Keratinocyte (primary cell): Measurements from ENCODE around the gene INSIG1. TPM values are rescaled to one million over a fixed set of nuclear protein-coding genes. Genes with fewer than 3 reads are reported as not detected.

Source experiments
- DNase-seq: peaks from one replicate; pipeline ENCODE4 v3.0.0-alpha.2; 2011; ENCODE audit warnings: low read depth, missing footprints, low spot score
- FAIRE-seq: peaks from 2 replicates; lab custom pipeline; 2011; peaks lifted over from hg19 to GRCh38; lab: Jason Lieb, UNC
- H2AFZ ChIP-seq: 2 replicates; pipeline ENCODE4 v1.6.0; 2012; ENCODE audit warnings: low read length, control low read depth, inconsistent platforms; ENCODE audit not compliant: control insufficient read depth
- H3K27ac ChIP-seq: 2 replicates; pipeline ENCODE4 v1.5.1; 2011; ENCODE audit warnings: low read length; ENCODE audit not compliant: control insufficient read depth, insufficient read depth
- H3K27me3 ChIP-seq: 3 replicates; pipeline ENCODE4 v1.6.0; 2011; ENCODE audit warnings: low read length; ENCODE audit not compliant: control insufficient read depth, insufficient read depth; ENCODE audit errors: extremely low read depth
- H3K36me3 ChIP-seq, 2 experiments: 2 replicates in 1 of 2; 3 replicates in 1 of 2; pipeline ENCODE4 v1.5.1; 2011; ENCODE audit warnings: low read length in 2 of 2, mild to moderate bottlenecking in 1 of 2; ENCODE audit not compliant: control insufficient read depth in 2 of 2, insufficient read depth in 2 of 2; ENCODE audit errors: extremely low read depth in 1 of 2
- H3K4me1 ChIP-seq: 3 replicates; pipeline ENCODE4 v1.5.1; 2011; ENCODE audit warnings: low read length; ENCODE audit not compliant: control insufficient read depth, insufficient read depth; ENCODE audit errors: extremely low read depth
- H3K4me2 ChIP-seq: 3 replicates; pipeline ENCODE4 v1.6.0; 2011; ENCODE audit warnings: low read depth, low read length; ENCODE audit not compliant: control insufficient read depth, insufficient read depth; ENCODE audit errors: extremely low read depth
- H3K4me3 ChIP-seq, 3 experiments: fragments of 200-600 bp in 1 of 3; sonication (generic) in 1 of 3; 2 replicates in 2 of 3; 3 replicates in 1 of 3; pipeline ENCODE4 v1.5.1; 2011 to 2016; ENCODE audit warnings: low read length in 3 of 3, mild to moderate bottlenecking in 3 of 3, control low read depth in 2 of 3, inconsistent platforms in 1 of 3, low read depth in 1 of 3, mixed read lengths in 1 of 3, mixed run types in 1 of 3, moderate library complexity in 1 of 3; ENCODE audit not compliant: control insufficient read depth in 2 of 3, insufficient read depth in 2 of 3; ENCODE audit errors: extremely low read depth in 1 of 3
- H3K79me2 ChIP-seq: 2 replicates; pipeline ENCODE4 v1.6.0; 2012; ENCODE audit warnings: low read length; ENCODE audit not compliant: control insufficient read depth, insufficient read depth
- H3K9ac ChIP-seq: 3 replicates; pipeline ENCODE4 v1.6.0; 2011; ENCODE audit warnings: low read length; ENCODE audit not compliant: control insufficient read depth, insufficient read depth; ENCODE audit errors: extremely low read depth
- H3K9me1 ChIP-seq: 3 replicates; pipeline ENCODE4 v1.6.0; 2011; ENCODE audit warnings: low read length; ENCODE audit not compliant: control insufficient read depth, insufficient read depth; ENCODE audit errors: extremely low read depth
- H3K9me3 ChIP-seq: 2 replicates; pipeline ENCODE4 v1.5.1; 2012; ENCODE audit warnings: low read depth, low read length; ENCODE audit not compliant: control insufficient read depth
- H4K20me1 ChIP-seq: 3 replicates; pipeline ENCODE4 v1.6.0; 2011; ENCODE audit warnings: low read length; ENCODE audit not compliant: control insufficient read depth, insufficient read depth; ENCODE audit errors: extremely low read depth
- EZH2 ChIP-seq: IDR thresholded peaks from one replicate; pipeline ENCODE4 v1.6.1; 2012; ENCODE audit warnings: inconsistent platforms, mild to moderate bottlenecking, low read length, moderate library complexity
- dilution Hi-C: fragments of 300-500 bp; cut with MboI; formaldehyde crosslinking; loops from one replicate; pipeline ENCODE4 v1.7.0; 2020; ENCODE audit warnings: low sequenced_read_pairs; ENCODE audit not compliant: extremely low pct_ligation_motif_present
- polyA plus RNA-seq, 5 experiments: library from polyadenylated mRNA; depleted of rRNA in 3 of 5; stranded (reverse) in 3 of 5; stranded (forward) in 1 of 5; unstranded in 1 of 5; fragments of >200 nt; gene quantifications; 1 replicate in 1 of 5; 2 replicates in 3 of 5; 3 replicates in 1 of 5; pipeline versions ENCODE4 v1.2.1 to v1.2.3, GENCODE V29; 2011 to 2012; ENCODE audit warnings: missing spikeins in 2 of 5, low read depth in 1 of 5, low replicate concordance in 1 of 5
- TF ChIP-seq, protein P1 (sequence below), 3 experiments: IDR thresholded peaks in 1 of 3; conservative IDR thresholded peaks in 1 of 3; optimal IDR thresholded peaks in 1 of 3; 2 replicates in 2 of 3; 3 replicates in 1 of 3; pipeline versions ENCODE3 to v1.5.1; 2011; ENCODE audit warnings: low read length in 3 of 3, mild to moderate bottlenecking in 3 of 3, moderate library complexity in 2 of 3, control low read depth in 1 of 3, inconsistent platforms in 1 of 3; ENCODE audit not compliant: insufficient read depth in 2 of 3; ENCODE audit errors: extremely low read depth in 1 of 3

INSIG1 gene
- polyA plus RNA-seq, 1 donor (not counting 4 experiments of a cell fraction or from before 2014, with no cell fraction given), result 104 TPM

DNA sequence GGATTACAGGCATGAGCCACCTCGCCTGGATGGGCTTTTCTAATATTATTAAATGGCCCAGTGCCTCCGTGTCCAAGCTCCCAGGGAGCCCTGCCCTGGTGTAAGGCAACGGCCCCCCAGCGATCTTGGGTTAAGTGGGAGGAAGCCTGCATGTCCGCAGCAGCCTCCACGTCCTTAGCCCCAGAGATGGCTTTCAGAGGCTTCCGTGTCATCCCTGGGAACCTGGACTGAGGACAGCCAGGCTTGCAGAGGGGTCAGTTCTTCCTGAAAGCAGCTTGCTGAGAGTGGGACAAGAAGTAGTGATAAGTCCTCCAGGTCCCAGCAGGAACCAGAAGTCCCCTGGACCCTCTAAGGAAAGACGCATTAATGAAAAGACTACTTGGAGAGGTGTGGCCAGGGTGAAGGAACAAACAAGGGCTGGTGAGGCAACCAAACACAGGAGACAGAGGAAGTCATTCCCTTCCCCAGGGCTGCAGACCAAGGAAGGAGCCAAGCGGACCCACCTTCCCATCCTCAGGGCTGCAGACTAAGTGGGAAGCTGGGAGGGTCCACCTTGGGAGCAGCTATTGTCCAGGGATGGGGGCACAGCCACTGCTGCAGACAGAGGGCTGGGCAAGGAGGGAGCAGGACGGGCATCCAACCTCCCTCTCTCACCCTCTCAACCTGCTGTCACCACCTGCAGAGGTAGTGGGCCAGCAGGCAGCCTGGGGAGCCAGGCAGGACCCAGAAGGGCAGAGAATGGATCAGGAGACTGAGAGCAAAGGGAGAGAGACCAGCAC is 13.0 kb upstream of the INSIG1 start:
- Histone ChIP-seq H3K79me2 (no peaks in the 10 kb centered on the region), H3K36me3 (no peaks in the 10 kb centered on the region), H3K27ac (no peak overlapping the region), H3K4me1 (no peaks in the 10 kb centered on the region), H3K9me1 (no peaks in the 10 kb centered on the region), H3K4me3 (no peak overlapping the region), H2AFZ (no peak overlapping the region), H3K9ac (no peak overlapping the region), H3K27me3 (peaks cover 11% of the 10 kb centered on the region), H3K4me2 (no peak overlapping the region), H3K9me3 (no peaks in the 10 kb centered on the region), H4K20me1 (no peaks in the 10 kb centered on the region)
- DNase-seq, result no peak
- TF ChIP-seq EZH2, result no peak
- TF ChIP-seq, protein P1, sequence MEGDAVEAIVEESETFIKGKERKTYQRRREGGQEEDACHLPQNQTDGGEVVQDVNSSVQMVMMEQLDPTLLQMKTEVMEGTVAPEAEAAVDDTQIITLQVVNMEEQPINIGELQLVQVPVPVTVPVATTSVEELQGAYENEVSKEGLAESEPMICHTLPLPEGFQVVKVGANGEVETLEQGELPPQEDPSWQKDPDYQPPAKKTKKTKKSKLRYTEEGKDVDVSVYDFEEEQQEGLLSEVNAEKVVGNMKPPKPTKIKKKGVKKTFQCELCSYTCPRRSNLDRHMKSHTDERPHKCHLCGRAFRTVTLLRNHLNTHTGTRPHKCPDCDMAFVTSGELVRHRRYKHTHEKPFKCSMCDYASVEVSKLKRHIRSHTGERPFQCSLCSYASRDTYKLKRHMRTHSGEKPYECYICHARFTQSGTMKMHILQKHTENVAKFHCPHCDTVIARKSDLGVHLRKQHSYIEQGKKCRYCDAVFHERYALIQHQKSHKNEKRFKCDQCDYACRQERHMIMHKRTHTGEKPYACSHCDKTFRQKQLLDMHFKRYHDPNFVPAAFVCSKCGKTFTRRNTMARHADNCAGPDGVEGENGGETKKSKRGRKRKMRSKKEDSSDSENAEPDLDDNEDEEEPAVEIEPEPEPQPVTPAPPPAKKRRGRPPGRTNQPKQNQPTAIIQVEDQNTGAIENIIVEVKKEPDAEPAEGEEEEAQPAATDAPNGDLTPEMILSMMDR (optimal IDR thresholded peaks at IDR 0.05 in 1 of 3, IDR thresholded peaks at IDR 0.05 in 1 of 3, conservative IDR thresholded peaks at IDR 0.05 in 1 of 3; ENCODE audit: extremely low read depth in 1 of 3, insufficient read depth in 2 of 3, low read length in 3 of 3), result no peak
- dilution Hi-C loops, result no loop called here
- FAIRE-seq, result no peak

DNA sequence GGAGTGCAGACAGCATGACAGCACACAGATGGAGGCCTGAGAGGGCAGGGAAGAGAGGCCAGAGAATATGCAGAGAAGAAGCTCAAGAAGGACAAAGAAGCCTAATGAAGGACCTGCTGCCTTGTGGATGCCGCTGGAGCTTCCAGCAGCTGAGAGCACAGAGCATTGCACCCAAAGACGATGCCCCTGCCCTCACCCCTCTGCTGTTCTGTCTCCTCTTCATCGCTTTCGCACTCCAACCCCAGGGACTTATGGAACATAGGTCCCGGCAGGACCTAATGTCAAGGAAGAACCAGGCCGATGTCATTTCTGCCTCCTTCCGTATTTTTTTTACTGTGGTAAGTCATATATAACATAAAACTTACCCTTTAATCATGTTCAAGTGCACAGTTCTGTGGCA is 12.3 kb upstream of the INSIG1 start:
- H3K9ac ChIP-seq, result no peak overlapping the region
- no peaks in the 10 kb centered on the region for H3K9me3 ChIP-seq
- no peak overlapping the region for H2AFZ ChIP-seq
- H4K20me1 ChIP-seq, result no peaks in the 10 kb centered on the region
- no peak overlapping the region for H3K27ac ChIP-seq
- TF ChIP-seq EZH2, result no peak
- TF ChIP-seq, protein P1 (optimal IDR thresholded peaks at IDR 0.05 in 1 of 3, IDR thresholded peaks at IDR 0.05 in 1 of 3, conservative IDR thresholded peaks at IDR 0.05 in 1 of 3; ENCODE audit: extremely low read depth in 1 of 3, insufficient read depth in 2 of 3, low read length in 3 of 3), result no peak
- no peak overlapping the region for H3K4me2 ChIP-seq
- DNase-seq, result no peak
- FAIRE-seq, result no peak
- no peak overlapping the region for H3K4me3 ChIP-seq
- no peaks in the 10 kb centered on the region for H3K36me3 ChIP-seq
- no peaks in the 10 kb centered on the region for H3K79me2 ChIP-seq
- no peaks in the 10 kb centered on the region for H3K4me1 ChIP-seq
- dilution Hi-C loops, result no loop called here
- H3K9me1 ChIP-seq, result no peaks in the 10 kb centered on the region
- H3K27me3 ChIP-seq, result peaks cover 9% of the 10 kb centered on the region
